NK-92 treated with Interleukin-12 subunit alpha and Interleukin-12 subunit beta, amount 100 ng/mL, for 24 hours (cell line): ENCODE results near the gene TRIM34.
"Not testable (repeated sequence)": the region's sequence is repeated elsewhere in the genome, so short reads cannot be mapped to it uniquely, and the experiment has no call there.

Experiments
- DNase-seq: peaks from one replicate; lab custom pipeline; 2025; lab: John Stamatoyannopoulos, UW

TRIM34 gene

GRCh38 chr11:5684036-5684645 lies 59.3 kb downstream of the TRIM34 start:
- no peak for DNase-seq

DNA sequence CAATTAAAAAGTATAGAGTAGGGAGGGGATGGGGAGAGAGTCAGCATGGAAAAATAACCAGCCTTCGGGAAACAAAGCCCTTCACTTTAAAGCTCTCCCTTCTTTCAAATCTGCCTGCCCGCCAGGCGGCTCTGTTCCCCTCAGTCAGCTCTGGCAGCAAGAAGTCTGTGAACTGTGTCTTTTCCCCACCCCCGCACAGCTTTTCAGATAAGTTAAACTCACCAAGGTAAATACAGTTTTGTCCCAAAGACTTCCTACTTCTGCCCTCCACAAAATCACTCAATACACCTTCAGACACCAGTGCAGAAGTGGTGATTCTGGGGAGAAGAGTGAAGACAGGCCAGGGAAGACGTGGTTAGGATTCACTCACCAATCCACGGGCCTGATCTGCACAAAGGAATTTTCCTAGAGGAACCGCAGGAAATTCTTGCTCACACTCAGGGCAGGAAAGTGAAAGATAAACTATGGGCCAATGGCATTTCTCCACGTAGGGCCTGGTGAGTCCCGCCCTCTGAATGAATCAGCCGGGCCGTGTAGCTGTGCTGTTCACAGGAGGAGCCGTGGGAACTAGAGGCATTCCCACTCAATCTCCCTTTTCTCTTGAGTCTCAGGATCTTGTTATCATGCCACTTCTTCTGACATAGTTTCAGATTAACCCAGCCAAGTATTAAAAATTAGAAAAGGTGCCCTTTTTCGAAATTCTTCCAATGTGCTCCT lies 60.0 kb downstream of the TRIM34 start, which contains the start of gene TRIM5:
Gene TRIM5, minus strand, starts transcription at position 429 of the 717 bp plus-strand sequence. CDS start 4,897 bp downstream, outside the sequence.
- DNase-seq: peak; percentile 74

GRCh38 chr11:5686426-5686825 lies 61.6 kb downstream of the TRIM34 start:
- no peak for DNase-seq

- no peak for DNase-seq
Observed at GRCh38 chr11:5688482-5688881, 63.7 kb downstream of the TRIM34 start.

DNA sequence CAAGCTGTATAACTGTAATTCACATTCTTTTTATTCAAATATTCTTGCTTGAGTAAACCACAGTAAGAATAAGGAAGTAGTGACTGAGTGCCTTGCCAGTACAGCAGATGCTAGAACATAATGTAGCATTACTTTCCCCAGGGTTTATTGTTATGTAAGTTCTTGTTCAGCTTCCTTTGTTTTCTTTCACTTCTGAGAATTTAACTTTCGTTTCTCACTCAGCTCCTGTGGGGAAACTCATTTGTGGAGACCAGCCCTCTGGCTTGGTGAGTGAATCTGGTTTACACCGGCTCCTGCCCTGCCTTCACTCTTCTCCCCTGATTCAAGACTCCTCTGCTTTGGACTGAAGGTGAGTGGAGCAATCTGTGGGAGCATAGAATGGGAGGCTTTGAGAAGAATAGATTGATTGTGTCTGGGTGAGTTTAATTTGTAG lies 64.8 kb downstream of the TRIM34 start, which contains the start of gene TRIM22:
Gene TRIM22, plus strand, starts transcription at position 240 of the 433 bp plus-strand sequence. CDS start 6,443 bp downstream, outside the sequence.
- peak; percentile 11 for DNase-seq

DNA sequence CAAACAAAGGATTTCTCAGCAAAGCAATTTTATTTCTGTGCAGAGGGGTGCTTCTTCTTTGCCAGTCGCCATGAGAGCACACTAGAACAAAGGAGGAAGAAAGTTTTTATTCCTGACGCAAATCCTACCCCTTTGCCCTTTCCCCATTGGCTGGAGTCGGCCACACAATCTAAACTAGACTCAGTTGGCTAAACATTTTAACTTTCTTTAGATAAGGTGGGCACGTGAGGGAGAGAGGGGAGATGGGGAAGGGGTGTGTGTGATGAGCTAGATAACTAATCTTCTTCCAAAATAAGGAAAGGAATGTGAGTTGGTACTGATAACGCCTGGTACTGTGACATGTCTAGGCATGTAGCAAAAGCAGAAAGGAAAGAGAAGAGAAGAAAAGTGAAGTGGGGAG lies 65.4 kb downstream of the TRIM34 start:
- no peak for DNase-seq

DNA sequence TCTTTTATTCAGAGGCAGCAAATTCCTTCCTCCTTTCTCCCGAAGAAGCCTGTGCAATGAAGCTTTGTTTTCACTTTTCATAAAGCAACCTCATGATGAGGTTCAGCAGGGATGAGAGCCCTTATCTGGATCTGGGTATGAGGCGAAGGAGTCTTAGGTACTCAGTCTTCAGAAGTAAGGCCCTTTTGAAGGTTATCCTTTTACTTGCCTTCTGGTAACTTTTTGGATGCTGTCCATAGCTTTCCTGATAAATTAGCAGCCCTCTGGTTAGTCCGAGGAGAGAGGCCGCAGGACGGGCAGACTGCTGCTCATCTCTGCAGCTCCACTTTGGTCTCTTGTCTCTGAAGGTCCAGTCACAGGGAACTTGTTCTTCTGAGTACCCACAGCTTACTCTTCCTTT lies 65.9 kb downstream of the TRIM34 start:
- no peak for DNase-seq

GRCh38 chr11:5691238-5691963 lies 66.6 kb downstream of the TRIM34 start:
- DNase-seq: not testable (repeated sequence)

GRCh38 chr11:5691964-5692361 lies 67.2 kb downstream of the TRIM34 start:
- DNase-seq: no peak
